Lung microvascular endothelial cell (primary cell): ENCODE results near the gene GDPD4. TPM values are rescaled to one million over a fixed set of nuclear protein-coding genes. Genes with fewer than 3 reads are reported as not detected.
A peak's percentile ranks its signal among the peaks of the same experiment; 100 is the strongest.

Experiments
- DNase-seq, 2 donors: peaks; one replicate each; pipeline versions ENCODE4 v3.0.0 to v3.0.0-alpha.2; 2010; ENCODE audit warnings: low read depth in 2 of 2
- total RNA-seq: library from RNA; depleted of rRNA; stranded (reverse); fragments of >200 nt; gene quantifications from 2 replicates; pipeline ENCODE4 v1.2.1, GENCODE V29; 2014

GDPD4 gene
- total RNA-seq, 1 donor from 2014 or later, result not detected

DNA sequence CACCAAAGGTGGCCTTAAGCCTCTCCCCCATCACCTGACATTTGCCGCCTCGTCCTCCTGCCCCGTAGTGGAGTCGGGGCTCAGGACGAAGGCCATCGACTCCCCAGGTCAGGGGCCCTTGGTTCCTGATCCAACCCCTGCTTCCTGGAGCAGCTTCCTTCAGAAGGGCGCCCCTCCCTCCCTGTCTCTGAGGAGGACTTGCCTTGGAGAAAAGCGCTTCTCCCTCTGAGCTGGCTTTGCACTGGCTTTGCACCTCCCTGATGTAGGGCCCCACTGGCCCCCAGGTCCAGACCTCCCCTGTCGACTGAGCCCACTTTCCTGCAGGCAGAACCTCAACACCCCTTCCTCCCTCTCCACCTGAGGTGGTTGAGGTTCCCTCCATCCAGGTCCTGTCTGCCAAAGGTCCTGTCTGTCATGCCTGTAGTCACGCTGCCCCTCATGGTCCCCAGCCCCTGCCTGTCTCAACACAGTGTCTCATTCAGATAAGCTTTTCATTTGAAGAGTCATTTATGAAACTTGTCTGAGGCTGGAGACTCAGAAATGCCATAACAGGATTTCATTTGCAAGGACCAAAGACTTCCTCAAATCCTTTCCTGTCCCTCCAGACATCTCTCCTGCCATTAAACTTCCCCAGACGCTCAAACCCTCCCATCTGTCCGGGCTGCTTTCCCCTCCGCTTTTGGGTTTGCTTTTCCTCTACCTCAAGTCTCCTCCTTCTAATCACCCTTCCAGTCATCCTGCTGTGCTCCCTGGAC, 95.0 kb downstream of the GDPD4 start:
- no peak for DNase-seq

- DNase-seq, result no peak
Observed at GRCh38 chr11:77205467-77206263, 95.8 kb downstream of the GDPD4 start.

DNA sequence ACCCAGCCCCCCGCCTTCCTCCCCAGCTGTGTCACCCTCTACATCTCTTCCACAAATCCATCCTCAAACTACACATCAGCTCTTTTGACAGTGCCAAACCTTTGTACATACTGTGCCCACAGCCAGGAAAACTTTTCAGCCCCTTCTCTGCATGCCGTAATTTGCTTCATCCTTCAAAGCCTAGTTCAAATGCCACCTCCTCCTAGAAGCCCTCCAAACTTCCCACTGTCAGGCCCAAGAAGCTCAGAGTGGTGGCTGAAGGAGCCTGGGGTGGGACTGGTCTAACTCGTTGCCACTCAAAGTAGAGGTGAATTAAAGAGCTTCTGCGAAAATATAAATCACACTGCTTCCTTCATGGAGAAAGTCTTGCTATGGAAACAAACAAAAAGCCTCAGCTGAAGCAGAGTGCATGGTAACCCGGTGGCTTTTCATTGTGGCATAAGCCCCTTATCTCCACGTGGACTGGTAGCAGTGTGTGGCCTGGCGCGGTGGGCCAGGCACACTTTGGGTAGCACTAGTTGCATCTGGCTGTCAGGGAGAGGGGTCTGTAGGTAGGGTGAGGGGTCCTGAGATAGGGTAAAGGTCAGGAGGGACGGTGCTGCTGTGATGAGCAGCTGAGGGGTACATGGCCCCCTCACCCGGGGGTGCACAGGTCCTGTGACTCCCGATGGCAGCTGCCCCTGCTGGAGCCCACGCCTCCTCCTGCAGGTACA, 96.6 kb downstream of the GDPD4 start:
- DNase-seq, result no peak

DNA sequence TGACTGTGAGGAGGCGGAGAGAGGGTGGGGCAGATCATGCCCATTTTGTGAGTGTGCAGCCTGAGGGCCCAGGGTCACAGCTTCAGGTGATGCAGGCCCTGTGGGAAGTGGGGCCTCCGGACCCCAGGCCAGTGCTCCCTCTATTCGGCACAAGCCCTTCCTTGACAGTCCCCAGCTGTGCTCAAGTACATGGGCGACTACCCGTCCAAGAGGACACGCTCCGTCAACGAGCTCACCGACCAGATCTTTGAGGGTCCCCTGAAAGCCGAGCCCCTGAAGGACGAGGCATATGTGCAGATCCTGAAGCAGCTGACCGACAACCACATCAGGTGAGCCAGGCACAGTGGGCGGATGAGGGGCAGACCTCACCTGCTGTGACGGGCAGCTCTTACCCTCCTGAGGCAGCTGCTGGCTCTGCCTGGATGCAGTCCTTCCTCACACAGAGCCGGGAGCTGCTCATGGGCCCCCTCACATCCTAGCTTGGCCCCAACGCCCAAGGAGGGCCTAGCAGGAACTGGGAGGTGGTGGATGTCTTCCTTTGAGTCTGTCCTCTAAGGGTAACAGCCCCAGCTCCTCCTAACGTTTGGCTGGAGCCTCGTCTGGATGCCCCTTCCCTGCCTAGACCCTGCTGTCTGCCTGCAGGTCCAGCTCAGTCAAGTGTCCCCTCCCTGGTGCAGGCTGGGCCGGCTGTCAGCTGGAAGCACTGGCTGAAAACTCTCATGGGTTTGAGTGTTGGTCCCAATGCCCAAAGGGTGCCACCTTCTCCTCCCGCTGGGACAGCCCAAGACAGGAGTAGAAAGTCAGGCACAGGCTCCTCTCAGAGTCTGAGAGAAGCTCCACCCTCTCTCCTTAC, 97.4 kb downstream of the GDPD4 start:
- DNase-seq, result no peak

- DNase-seq, result no peak
Observed at GRCh38 chr11:77202941-77203900, 98.3 kb downstream of the GDPD4 start.

GRCh38 chr11:77201991-77202841, 99.3 kb downstream of the GDPD4 start:
- DNase-seq, result no peak

GRCh38 chr11:77201370-77201769, 100.1 kb downstream of the GDPD4 start:
- DNase-seq, result no peak

GRCh38 chr11:77200351-77201268, 100.9 kb downstream of the GDPD4 start:
- DNase-seq, result no peak

DNA sequence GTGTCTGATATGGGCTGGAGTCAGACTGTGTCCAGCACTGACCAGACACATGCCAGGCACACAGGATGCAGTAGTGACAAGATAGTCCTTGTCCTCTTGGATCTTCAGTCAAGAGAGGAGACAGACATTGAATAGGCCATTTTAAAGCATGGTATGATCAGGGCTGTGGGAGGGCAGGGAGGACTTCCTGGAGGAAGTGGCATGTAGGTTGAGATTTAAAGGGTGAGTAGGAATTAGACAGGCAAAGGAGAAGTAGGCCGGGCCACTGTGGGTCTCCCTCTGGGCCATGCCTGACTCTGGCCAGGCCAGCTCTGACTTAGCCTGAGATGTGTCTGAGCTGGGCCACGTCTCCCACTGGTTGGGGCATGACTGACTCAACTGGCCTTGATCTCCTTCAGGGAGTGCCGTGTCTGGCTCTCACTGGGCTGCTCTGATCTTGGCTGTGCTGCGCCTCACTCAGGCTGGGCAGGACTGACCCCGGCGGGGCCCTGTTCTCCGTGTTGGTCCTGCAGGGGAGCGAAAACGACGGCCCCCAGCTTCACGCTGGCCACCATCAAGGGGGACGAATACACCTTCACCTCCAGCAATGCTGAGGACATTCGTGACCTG, 102.2 kb downstream of the GDPD4 start:
- DNase-seq, result no peak

GRCh38 chr11:77198440-77198849, 103.0 kb downstream of the GDPD4 start:
- DNase-seq, result peak; percentile 16 to 31

GRCh38 chr11:77197626-77198320, 103.7 kb downstream of the GDPD4 start:
- DNase-seq, result no peak

DNA sequence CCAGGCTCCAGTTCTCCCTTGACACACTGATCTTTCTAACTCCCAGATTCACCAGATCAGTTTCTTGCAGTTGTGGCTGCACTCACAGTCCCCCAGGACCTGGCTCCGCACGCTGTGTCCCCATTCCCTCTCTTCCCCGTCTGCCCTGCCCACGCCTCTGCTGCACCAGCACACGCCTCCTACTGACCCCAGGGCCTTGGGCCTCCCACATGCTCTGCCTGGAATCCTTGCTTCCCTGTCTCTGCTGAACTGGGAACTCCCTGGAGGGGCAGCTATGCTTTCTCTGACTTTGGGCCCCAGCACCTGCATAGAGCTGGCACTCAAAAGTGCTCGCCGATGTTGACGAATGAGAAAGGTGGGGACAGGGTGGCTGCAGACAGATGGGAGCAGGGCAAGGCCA, 104.5 kb downstream of the GDPD4 start:
- DNase-seq, result no peak

DNA sequence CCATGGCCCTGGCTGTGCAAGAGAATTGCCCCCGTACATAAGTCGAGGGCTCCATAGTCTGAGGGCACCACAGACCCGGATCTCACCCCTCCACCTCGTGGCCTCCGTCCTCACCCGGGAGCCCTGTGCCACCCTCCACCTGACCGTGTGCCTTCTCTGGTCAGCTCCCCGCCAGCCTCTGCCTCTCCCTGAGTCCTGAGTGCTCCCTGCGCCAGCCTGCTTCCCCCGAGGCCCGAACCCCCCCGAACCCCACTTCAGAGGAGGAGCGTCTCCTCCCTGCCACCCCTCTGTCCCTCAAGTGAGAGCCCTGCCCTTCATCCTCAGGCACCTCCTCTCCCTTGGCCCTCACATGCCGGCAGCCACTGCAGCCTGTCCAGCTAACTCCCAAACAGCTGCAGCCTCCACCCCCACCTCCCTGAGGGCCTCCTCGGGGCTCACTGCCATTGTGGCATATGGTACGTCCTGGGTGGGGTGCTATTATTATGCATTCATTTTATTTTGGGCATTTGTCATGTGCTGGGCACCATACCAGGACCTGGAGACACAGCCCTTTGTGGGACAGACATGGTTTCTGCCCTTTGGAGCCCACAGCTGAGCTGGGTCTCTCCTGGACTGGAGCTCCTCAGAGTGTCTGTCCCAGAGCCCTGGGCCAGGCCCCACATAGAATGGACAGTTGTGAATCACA, 106.3 kb downstream of the GDPD4 start:
- DNase-seq, result no peak

DNA sequence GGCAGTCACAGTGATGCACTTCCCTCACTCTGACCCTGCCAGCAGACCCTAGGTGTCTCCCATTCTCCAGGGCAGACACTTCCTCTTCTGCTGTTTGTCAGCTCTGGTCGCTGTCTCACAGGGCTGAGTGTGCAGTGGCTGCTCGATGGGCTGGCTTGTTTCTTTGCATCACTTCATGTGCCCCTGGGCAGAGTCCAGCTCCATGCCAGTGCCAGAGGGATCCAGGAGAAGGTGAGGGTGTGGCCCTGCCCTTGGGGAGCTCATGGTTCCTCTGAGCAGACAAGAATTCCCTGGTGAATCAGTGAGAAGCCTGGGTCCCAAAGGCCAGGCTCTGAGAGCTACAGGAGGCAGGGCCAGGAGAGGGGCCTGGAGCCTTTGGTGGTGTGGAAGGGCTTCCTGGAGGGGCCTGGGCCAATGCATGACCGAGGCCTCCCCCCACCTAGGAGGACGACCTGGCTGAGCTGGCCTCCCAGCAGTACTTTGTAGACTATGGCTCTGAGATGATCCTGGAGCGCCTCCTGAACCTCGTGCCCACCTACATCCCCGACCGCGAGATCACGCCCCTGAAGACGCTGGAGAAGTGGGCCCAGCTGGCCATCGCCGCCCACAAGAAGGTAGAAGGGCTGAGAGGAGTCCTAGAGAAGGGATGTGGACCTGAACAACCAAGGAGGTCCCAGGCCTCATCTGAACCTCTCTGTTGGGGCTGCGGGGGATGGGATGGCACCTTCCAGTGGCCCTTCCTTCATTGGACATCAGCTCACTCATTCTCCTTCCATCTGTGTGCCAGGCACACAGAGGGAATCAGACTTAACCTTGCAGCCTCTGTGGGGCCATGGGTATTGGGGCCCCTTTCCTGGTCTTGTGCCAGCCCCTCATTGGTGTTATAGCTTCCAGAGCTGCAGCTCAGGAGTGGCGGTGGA, 107.3 kb downstream of the GDPD4 start:
- no peak for DNase-seq

DNA sequence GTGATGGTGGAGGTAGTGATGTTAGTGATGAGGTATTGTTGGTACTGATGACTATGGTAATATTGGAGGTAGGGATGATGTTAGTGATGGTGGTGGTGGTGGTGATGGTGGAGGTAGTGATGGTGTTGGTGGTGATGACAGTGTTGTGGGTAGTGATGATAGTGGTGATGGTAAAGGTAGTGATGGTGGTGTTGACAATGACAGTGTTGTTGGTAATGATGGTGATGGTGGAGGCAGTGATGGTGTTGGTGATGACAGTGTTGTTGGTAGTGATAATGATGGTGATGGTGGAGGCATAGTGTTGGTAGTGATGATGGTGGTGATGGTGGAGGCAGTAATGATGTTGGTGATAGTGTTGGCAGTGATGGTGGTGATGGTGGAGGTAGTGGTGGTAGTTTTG, 108.3 kb downstream of the GDPD4 start:
- DNase-seq, result no peak
